ENCODE results near the gene PTPN13.

The PTPN13 gene

DNA sequence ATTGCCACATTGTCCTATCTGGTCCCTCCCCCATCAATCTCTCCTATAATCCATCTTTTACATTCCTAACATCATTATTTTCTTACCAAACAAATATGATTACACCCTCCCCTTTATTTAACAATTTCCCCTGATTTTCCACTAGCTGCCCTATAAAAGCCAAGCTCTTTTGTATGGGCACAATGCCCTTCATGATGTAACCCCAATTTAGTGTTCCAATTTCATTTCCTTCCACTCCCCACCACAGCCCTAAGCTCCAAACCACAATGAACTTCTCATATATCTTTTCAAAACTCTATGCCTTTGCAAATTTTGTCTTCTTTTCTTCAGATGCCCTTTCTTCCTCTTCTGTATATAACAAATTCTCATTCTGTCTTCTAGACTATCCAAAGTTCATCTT lies 39.5 kb upstream of the PTPN13 start:
- TF ChIP-seq REST (IDR thresholded peaks at IDR 0.05; ENCODE audit: insufficient read depth in 1 of 2, low read depth in 2 of 2, low read length in 2 of 2) = no peak
- no peak for TF ChIP-seq POLR2AphosphoS5 (IDR thresholded peaks at IDR 0.05; ENCODE audit: low read depth, low read length)
- TF ChIP-seq FOXP2 (optimal IDR thresholded peaks at IDR 0.05; ENCODE audit: borderline replicate concordance, extremely low read depth, extremely low read length, insufficient read depth) = no peak
- no peak for TF ChIP-seq TAF1 (IDR thresholded peaks at IDR 0.05; ENCODE audit: borderline replicate concordance, insufficient read depth, low read length)
- TF ChIP-seq SIN3A (IDR thresholded peaks at IDR 0.05; ENCODE audit: borderline replicate concordance, insufficient read depth, low read length) = no peak

GRCh38 chr4:86556791-86557415 lies 37.2 kb upstream of the PTPN13 start:
- no peak for TF ChIP-seq REST (IDR thresholded peaks at IDR 0.05; ENCODE audit: insufficient read depth in 1 of 2, low read depth in 2 of 2, low read length in 2 of 2)
- TF ChIP-seq SIN3A (IDR thresholded peaks at IDR 0.05; ENCODE audit: borderline replicate concordance, insufficient read depth, low read length) = no peak
- no peak for TF ChIP-seq TAF1 (IDR thresholded peaks at IDR 0.05; ENCODE audit: borderline replicate concordance, insufficient read depth, low read length)
- TF ChIP-seq FOXP2 (optimal IDR thresholded peaks at IDR 0.05; ENCODE audit: borderline replicate concordance, extremely low read depth, extremely low read length, insufficient read depth) = no peak
- no peak for TF ChIP-seq POLR2AphosphoS5 (IDR thresholded peaks at IDR 0.05; ENCODE audit: low read depth, low read length)

DNA sequence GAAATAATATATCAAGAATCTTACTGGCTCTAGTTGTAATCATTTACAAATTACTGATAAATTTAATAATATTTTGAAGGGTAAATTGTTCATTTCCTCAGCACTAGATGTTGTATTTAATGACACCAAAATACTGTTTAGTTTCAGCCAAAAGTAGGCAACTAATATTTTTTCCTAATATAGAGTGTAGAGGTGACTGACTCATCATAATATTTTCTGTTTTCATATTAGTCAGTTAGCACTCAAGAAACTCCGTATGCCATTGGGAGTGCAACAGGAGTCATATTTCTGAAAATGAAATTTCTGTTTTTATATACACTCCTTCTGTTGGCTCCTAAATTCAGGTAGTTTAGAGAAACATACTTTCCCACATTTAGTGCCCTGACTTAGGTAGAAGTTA lies 36.6 kb upstream of the PTPN13 start:
- TF ChIP-seq FOXP2 (optimal IDR thresholded peaks at IDR 0.05; ENCODE audit: borderline replicate concordance, extremely low read depth, extremely low read length, insufficient read depth) = no peak
- TF ChIP-seq REST (IDR thresholded peaks at IDR 0.05; ENCODE audit: insufficient read depth in 1 of 2, low read depth in 2 of 2, low read length in 2 of 2) = no peak
- no peak for TF ChIP-seq POLR2AphosphoS5 (IDR thresholded peaks at IDR 0.05; ENCODE audit: low read depth, low read length)
- no peak for TF ChIP-seq SIN3A (IDR thresholded peaks at IDR 0.05; ENCODE audit: borderline replicate concordance, insufficient read depth, low read length)
- no peak for TF ChIP-seq TAF1 (IDR thresholded peaks at IDR 0.05; ENCODE audit: borderline replicate concordance, insufficient read depth, low read length)

GRCh38 chr4:86558258-86558657 lies 35.9 kb upstream of the PTPN13 start:
- TF ChIP-seq FOXP2 (optimal IDR thresholded peaks at IDR 0.05; ENCODE audit: borderline replicate concordance, extremely low read depth, extremely low read length, insufficient read depth) (no peak), REST (IDR thresholded peaks at IDR 0.05; ENCODE audit: insufficient read depth in 1 of 2, low read depth in 2 of 2, low read length in 2 of 2) (no peak), POLR2AphosphoS5 (IDR thresholded peaks at IDR 0.05; ENCODE audit: low read depth, low read length) (no peak), TAF1 (IDR thresholded peaks at IDR 0.05; ENCODE audit: borderline replicate concordance, insufficient read depth, low read length) (no peak), SIN3A (IDR thresholded peaks at IDR 0.05; ENCODE audit: borderline replicate concordance, insufficient read depth, low read length) (no peak)
